Activated T-cell treated with anti-CD3 and anti-CD28 coated beads for 24 hours (primary cell): ENCODE measurements around the gene MED27.

Experiments used
- DNase-seq: peaks from one replicate; pipeline ENCODE4 v3.0.0-alpha.2; 2020; ENCODE audit warnings: low read depth

MED27 gene

DNA sequence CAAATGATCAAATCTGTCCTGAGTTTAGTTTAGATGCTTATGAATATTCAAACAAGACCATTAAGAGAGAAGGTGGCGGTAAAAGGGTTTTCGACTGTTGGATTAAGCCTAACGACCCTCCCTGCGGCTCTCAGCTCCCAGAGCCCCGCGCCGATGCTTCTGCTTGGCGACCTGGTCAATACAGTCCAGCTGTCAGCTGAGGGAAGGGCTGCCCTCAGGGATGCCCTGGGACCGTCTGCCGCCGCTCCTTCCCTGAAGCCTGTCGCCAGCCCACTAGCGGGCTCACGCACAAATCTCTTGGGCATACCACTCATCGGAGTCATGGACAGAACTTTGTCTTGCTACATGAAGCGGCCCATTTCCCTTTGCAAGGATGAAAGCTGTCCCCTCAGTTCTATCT lies 203.2 kb downstream of the MED27 start:
- DNase-seq = no peak

DNA sequence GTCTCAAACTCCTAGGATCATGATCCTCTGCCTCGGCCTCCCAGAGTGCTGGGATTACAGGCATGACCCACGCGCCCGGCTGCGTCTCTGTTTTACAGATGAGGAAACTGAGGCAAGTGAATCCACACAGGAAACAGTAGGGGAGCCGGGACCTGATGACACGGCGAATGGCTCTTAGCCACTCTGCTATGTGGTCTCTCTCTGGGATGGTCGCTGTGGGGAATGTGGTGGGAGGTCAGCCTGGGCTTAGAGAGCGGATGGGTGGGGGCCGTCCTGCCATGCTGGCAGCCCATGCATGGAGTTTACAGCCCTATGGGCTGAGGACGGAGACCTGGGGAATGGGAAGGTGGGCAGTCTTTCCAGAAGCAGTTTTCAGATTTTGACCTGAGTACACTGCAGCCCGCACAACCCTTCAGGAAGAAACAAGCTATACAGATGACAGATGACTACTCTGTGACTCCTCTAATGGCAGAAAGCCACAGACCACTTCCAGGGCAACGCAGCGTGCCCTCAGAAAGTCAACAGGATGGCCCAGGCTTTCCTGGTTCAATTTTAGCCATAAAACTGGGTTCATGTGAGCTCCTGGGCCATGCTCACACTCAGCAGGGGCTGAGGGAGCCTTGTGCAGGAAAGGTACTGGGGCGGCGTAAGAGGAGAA lies 203.7 kb downstream of the MED27 start:
- DNase-seq = no peak

DNA sequence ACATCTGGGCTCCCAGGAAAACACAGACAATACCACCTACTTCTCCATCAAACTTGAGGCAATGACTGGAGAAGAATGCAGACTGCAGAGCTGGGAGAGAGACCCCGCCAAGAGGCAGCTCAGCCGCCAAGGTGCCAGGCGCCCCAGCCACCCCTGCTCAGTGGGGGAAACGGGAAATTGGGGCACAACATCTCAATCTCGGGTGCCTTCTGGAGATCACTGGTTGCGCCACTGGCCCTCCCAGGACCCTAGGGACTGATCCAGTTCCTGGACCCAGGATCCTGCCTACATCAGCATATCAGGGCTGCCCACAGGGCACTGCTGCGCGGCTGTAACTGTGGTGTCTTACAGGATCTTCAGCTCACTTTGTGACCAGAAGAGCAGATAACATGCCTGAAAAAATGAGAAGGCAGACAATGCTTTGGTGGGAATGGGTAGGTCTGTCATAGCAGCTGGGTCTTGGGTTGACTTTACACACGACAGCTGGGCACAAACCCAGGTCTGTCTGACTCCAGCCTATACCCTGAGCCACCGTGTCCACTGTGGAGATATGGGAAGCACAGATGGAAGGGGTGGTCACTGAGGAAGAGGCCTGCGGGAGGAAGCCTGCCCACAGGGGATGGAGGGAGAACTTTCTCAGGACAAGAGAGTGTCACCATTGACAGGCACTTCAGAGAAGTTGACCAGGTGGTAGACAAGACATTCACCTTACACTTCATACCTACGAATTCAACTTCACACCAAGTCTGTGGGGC lies 204.6 kb downstream of the MED27 start:
- DNase-seq = no peak

DNA sequence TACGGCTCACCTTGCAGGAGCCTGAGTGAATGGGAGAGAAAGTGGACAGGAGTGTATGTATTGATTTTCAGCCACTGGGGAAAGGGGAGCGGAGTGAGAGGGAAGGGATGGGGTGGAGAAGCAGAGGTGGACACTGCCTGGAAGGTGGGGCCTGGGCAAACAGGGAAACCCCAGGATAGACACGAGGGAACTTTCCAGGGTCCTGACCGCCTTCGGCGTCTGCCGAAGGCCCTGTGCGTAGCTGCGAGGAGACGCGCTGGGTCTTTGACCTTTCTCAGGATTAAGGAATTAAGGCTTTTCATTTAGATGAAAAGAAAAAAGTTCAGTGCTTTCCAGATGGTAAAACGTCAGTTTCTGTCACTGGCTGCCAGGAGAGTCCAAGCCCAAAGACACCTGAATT lies 205.2 kb downstream of the MED27 start:
- DNase-seq = no peak

DNA sequence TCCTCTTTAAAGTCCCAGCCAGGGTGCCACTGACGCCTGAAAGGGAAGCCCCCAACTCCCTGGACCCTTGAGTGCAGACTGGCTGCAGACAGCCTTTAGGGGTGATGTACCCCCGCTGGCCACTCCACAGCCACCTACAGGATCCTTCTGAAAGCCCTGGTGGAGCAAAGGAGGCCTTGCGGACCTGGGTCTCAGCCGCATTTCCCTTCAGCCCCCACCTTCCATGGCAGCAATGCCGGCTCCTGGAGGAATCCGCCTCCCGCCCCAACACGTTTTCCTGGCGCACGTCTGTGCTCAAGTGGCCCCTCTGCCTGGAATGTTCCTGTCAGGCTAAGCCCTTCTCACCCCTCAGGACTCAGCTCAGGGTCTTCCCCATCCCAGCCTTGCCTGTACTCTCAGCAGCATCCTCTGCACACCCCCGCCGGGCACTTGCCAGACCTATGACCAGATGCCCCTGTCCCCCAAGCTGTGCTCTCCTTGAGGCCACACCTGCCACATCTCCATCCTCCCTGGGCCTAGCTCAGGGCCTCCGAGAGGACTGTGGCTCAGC lies 205.7 kb downstream of the MED27 start:
- DNase-seq = no peak

DNA sequence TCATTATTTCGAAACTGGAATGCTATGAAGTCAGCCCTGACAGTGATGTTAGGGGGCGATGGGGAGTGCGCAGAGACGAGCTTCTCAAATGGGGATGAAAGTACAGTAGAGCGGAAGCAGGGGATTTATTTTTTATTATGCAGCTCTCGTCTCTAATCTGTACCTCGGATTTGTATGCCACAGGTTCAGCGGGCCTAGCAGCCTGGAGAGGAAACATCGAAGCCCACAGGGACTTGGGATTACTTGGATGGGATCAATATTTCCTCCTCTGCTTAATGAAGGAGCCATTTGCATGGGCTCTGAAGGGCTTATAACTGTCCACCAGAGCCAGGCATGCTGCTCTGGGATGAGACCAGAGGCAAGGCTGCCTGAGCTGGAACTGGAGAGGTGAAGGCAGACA lies 206.3 kb downstream of the MED27 start:
- no peak for DNase-seq

DNA sequence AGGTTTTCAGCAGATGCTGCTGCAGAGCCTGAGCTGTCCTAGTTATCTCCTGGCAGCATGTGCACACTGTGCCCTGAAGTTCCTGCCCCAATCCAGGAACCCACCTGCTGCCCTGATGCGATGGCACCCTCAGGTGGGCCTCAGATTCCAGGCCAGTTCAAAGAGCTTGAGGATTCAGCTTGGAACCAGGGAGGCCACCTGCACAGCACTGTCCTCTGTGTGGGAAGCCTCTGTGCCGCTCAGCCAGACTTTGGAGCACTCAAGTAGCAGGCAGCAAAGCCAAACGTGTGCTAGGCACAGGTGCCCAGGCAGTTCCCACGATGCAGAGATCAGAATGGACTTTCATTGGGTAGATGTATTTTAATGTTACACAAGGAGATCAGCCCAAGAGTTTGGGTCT lies 207.0 kb downstream of the MED27 start:
- DNase-seq = no peak

DNA sequence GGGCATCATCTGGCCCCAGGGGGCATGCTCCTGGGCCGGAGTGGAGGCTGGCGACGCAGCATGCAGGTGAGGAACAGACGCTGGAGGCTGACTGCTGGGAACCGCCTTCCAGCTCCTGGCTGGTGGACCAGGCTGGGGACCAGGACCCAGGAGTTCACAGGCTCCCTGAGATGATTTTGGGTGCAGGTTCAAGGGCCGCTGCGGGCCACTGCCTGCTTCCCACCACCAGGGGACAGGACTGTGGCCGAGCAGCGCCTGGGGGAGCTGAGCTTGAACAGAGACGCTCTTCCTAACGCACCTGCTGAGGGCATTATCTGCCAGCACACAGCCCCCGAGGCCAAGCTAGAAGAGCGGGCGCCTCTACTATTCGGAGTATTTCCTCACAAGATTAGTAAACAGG lies 207.7 kb downstream of the MED27 start:
- DNase-seq = no peak

DNA sequence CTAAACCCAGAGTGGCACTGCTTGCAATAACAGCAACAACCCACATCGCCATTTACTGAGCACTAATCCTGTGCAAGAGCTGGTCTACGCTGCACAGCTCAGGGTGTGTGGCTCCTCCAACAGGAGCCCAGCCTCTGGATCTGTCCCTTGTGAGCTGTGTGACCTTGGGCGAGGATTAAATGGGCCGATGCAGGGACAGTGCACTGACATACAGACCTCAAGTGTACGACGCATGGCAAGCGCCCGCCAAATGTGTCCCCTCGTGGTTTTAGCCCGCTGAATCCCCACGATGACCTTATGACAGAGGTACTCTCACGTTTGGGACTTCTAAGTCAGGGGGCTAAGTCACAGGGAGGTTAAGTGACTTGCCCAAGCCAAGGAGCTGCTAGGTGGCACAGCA lies 209.5 kb downstream of the MED27 start:
- no peak for DNase-seq

DNA sequence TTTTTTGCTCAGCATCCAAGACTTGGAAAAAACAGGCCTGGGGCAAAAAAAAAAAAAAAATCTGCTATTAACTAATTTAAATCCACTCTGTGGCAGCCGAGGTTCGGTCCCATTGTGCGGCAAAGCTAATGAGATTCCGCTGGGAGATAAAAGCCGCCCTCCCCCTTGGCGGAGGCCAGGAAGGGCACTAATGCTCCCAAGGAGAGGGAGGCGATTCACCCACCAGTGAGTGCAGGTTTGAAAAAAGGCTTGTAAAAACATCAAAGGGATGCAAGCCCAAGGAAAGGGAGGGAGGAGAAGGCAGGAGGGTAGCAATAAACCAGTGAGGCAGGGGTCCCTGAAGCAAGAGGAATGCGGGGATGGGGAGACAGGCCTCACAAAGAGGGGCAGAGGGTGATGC lies 210.3 kb downstream of the MED27 start:
- DNase-seq = no peak

DNA sequence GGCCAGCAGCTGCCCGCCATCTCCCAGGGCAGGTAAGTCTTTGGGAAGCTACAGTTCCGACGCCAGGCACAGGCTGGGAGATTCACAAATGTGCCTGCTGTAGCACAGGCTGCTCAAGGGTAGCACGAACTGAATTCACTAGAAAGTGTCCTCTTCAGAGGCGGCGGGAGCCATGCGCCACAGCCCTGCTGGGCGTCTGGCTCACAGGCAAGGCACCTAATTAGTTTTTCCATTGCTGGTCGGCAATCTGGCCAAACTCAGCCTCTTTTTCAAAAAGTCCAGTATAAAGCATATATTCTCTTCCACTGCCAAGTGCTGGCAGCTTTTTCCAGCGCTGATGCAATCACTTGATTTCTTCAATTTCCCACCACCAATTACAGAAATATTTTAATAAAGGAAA lies 210.9 kb downstream of the MED27 start:
- DNase-seq = no peak

DNA sequence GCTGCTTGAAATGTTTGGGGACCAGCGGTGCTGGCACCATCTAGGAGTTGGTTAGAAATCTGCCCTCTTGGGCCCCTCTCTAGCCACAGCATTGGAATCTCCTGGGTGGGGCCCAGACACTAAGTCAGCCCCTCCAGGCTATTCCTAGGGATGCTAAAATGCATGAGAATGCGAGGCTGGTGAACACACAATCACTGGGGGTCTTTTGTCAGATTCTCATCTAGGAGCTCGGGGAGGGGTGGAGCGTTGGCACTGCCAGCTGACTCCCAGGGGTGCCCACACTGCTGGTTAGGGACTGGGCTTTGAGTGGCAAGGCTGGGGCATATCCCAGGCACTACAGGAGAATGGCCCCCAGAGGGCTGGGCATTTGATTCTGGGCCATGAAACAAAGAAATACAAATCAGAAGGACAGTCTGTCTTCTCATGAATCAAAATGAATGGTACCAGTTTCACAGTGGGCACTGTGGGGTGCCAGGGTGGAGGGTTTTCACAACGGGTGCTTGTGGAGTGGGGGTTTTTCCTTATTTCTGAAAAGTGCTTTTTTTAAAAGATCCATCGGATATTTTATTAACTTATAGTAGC lies 212.0 kb downstream of the MED27 start:
- no peak for DNase-seq

DNA sequence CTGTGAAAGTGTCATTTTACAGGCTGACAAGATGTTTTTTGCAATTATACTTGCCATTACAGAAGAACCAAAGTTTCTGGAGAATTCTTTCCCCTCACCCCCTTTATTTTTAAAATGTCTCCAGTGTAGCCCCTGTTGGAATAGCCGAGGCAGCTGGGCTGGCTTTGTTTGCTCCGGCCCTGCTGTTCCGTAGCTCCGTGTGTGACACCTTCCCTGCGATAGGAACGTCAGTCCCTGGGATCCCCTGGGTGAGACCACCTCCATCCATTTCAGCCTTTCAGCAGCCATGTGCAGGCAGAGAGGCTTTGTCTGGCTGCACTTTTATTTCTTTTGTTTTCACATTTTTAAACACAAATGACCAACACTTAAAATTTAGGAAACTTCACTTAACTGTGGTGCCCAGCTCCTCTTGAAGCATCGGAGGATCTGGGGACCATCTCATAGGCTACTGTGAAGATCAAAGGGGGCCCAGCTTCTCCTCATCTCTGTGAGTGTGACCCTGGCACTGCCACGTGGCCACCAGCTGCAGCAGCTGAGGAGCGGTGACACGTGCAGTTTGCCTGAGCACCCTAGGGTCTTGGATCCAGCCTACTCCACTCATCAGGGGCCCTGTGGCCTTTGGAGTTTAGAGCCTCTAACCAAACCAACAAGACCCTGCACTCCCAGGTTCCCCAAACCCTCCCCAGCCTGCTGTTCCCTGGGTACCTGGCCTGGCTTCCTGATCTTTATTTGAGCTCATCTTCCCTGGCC lies 214.0 kb downstream of the MED27 start:
- DNase-seq = no peak

DNA sequence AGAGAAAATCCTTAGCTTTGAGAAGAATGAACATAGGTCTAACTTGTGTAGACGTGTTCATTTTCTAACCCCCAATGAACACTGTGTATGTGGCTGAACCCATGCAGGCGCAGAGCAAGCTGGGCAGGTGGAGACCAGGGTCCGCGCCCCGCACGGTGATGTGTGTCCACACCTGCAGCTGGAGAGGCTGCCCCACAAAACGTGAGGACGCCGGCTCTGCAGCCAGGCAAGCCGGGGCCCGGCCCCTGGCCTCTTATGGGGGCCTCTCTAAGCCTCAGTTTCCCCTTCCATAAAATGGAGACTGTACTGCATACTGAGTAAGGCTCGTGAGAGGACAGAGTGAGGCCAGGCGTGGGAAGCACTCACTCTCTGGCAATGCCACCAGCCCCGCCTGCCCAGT lies 215.1 kb downstream of the MED27 start:
- DNase-seq = no peak

DNA sequence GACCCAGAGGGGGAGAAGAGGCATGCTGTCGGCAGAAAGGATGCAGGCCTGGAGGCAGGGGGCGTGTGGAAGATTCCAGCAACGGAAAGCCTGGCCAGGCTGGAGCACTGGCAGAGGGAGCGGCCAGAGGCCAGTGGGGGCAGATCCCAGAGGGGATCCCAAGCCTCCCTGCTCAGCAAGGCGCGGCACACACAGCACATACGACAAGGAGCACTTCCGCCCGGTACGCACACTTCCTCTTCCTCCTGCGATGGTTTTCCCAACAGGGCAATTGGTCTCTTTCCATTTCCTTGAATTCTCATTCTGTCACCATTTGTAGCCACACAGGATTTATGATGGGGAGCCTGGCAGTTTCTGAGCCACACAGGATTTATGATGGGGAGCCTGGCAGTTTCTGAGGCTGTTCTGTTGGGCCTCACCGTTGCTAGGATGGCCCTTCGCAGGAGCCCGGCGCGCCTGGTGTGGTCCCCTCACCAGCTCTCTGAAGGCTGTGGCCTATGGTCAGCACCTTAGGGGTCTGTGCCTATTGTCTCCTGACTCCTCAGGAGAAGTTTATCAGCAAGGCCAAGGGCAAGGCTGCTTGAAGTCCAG lies 216.3 kb downstream of the MED27 start:
- DNase-seq = no peak

DNA sequence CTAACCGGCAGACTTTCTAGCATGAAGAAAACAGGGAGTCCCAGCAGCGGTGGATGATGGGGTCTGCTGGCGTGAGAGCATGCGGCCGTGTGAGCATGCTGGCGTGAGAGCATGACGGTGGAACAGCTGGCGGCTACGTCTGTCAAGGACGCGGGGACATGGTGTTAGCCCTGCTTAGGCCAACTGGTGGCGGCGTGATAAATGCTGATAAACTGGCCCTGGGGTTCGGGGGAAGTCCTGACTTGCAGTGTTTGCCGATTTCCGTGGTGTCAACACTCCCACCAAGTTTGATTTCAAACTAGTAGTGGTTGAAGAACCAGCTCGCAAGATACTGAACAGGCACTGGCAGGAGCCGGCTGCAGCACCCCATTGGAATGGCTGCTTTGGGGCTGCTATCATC lies 217.4 kb downstream of the MED27 start:
- DNase-seq = no peak

DNA sequence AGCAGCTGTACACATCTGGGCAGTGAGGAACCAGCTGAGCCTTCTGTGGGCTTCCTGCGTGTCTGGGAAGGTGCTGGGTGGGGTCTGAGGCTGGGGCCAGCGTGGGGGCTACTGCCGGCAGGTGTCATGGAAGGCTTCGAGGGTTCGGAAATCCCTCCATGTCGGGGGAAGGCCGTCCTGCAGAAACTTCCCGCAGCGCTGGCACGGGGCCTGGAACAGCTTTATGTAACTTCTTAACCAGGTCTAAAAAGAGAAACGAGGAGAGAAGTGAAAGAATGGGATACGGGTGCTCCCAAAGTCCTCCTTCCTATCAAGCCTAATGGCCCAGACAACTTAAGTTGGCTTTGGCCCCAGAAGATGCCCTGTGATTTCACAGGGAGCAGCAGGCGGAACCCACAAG lies 219.2 kb downstream of the MED27 start:
- no peak for DNase-seq

DNA sequence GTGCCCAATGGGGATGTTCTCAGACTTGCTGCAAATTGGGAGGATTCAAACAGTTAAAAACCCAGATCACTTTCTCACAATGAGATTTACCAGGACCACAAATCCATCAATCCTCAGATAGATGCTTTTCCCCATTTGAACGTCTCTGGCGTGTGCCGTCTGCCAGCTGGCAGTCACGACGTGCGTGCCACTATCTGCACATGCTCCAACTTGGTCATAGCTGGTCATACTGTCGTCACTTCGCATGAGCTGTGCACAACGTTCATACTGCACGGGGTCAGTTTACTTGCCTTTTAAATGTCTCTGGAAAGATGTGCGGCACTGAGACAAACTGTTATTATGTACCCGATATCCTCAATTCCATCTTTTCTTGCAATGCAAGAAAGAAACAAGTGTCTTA lies 221.5 kb downstream of the MED27 start:
- no peak for DNase-seq

DNA sequence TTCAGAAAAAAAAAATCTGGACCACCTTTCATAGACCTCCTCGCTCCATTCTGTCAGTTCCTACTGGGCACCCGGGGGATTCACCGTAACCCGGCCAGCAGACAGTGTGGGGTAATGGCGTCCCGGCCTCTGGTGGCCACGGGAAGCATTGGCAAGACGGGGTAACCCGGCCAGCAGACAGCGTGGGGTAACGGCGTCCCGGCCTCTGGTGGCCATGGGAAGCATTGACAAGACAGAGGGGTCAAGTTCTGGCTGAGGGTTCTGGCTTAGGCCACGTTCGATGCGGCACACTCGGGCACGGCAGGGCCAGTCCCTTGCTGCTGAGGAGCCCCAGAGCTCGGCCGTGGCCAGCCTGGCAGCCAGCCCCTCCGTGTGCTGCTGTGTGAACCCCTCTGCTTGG lies 223.6 kb downstream of the MED27 start:
- no peak for DNase-seq

DNA sequence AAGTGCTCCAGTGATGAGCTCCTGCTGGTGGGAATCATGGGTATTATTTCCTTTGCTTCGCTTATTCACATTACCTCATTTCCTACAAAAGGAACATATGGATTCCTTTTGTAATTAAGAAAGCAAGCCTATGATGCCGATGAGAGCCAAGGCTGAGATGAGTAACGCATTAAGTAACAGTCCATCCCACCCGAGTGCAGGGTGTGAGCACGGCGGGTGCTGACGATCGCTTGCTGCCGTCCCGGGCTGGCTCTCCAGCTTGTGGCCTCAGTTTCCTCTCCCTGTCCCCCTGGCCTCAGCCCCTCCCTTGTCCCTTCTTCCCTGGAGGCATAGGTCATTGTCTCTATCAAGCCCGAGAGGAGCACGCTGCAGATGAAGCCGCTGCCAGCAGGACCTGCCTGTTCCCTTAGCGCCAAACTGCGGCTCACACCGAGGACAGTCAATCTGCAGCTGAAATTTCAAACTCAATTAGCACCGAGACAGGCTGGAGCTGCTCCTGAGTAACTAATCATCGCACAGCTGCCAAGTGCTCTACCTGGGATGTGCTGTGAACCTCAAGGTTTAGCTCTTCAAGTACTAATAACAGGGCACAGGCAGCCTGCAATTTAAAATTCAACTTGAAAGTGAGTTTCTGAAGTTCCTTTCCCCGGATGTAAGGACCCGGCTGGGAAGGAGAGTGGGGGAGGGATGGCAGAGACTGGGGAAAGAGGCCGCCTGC lies 224.6 kb downstream of the MED27 start:
- no peak for DNase-seq

DNA sequence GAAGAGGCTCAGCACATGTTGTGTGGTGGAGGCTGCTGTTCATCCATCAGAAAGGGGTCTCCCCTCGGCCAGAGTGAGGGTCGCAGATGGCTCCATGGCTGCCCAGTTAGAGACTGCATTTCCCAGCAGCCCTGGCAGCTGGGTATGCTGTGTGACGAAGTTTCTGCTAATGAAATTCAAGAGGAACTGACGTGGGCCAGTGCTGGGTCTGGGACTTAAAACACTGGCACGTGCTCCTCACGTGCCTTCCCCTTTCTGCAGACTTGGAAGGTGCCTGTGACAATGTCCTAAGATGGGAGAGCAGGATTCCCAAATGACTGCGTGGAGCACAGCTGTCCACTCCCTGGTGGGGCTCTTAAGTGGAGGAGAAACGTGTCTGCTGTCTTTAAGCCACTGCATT lies 225.3 kb downstream of the MED27 start:
- no peak for DNase-seq

DNA sequence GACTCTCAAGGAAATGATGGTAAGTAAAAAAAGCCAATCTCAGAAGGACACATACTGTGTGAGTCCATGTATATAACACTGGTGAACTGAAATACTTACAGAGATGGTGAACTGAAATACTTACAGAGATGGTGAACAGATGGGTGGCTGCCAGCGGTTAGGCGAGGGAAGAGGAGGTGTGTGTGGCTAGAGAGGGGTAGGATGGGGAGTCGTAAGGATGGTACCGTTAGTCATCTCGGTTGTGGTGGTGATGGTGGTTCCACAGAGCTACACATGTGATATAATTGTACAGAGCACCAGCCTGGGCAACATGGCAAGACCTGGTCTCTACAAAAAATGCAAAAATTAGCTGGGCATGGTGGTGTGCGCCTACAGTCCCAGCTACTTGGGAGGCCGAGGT lies 226.2 kb downstream of the MED27 start:
- no peak for DNase-seq
